ENCODE measurements around the gene ARHGEF1. TPM values are rescaled to one million over a fixed set of nuclear protein-coding genes. Genes with fewer than 3 reads are reported as not detected.

Gene ARHGEF1
- total RNA-seq, 2 experiments from 2014 or later: 1,019 to 1,047 TPM

GRCh38 chr19:41894350-41894749, 11.4 kb downstream of the ARHGEF1 start:
- Histone ChIP-seq H3K4me1 (ENCODE audit: insufficient read depth, low read length) (peaks cover 85% of the 10 kb centered on the region), H3K9me3 (ENCODE audit: control insufficient read depth in 1 of 2, insufficient read depth in 1 of 2, low read length in 2 of 2) (no peaks in the 10 kb centered on the region), H3K27ac (ENCODE audit: low read depth in 1 of 2, low read length in 2 of 2) (peak overlapping the region; percentile 24 to 60), H3K4me3 (ENCODE audit: low read length) (no peak overlapping the region), H3K27me3 (ENCODE audit: control insufficient read depth in 1 of 2, insufficient read depth in 2 of 2, low read length in 2 of 2) (no peaks in the 10 kb centered on the region), H3K36me3 (ENCODE audit: insufficient read depth, low read length) (peaks cover 90% of the 10 kb centered on the region)
- ATAC-seq (ENCODE audit: poor library complexity) (no peak), DNase-seq (no peak)
- no peak for TF ChIP-seq CTCF (IDR thresholded peaks at IDR 0.05)
- H3K4me3 Mint-ChIP-seq: no peak overlapping the region
- H3K27ac Mint-ChIP-seq: peak overlapping the region; percentile 76
- ChIA-PET CTCF (no interaction called here), POLR2A (no interaction called here)
- intact Hi-C loops (cut with DNase I, micrococcal nuclease): no loop called here
- peaks cover 83% of the 10 kb centered on the region for H3K36me3 Mint-ChIP-seq (ENCODE audit: low read depth)
- H3K9me3 Mint-ChIP-seq: no peaks in the 10 kb centered on the region
- H3K4me1 Mint-ChIP-seq (ENCODE audit: low read depth): peaks cover 57% of the 10 kb centered on the region
- H3K27me3 Mint-ChIP-seq: no peaks in the 10 kb centered on the region

- DNase-seq (no peak), ATAC-seq (ENCODE audit: poor library complexity) (peak; percentile 47)
- CTCF ChIA-PET: interaction anchor here (1.1 to 1.2 kb wide), 2 partner anchors 23 to 56 kb away, joined by 3 read pairs; no protein-coding TSS in a partner anchor
- intact Hi-C loops (cut with DNase I, micrococcal nuclease): no loop called here
- H3K9me3 ChIP-seq (ENCODE audit: control insufficient read depth in 1 of 2, insufficient read depth in 1 of 2, low read length in 2 of 2): no peaks in the 10 kb centered on the region
- Mint-ChIP-seq H3K9me3 (no peaks in the 10 kb centered on the region), H3K27me3 (no peaks in the 10 kb centered on the region), H3K27ac (peak overlapping the region; percentile 89), H3K4me3 (peak overlapping the region; percentile 68), H3K36me3 (ENCODE audit: low read depth) (peaks cover 83% of the 10 kb centered on the region), H3K4me1 (ENCODE audit: low read depth) (peaks cover 61% of the 10 kb centered on the region)
- no peaks in the 10 kb centered on the region for H3K27me3 ChIP-seq (ENCODE audit: control insufficient read depth in 1 of 2, insufficient read depth in 2 of 2, low read length in 2 of 2)
- H3K4me3 ChIP-seq (ENCODE audit: low read length): no peak overlapping the region
- POLR2A ChIA-PET: interaction anchor here (0.6 to 1.7 kb wide), 5 partner anchors 8 to 32 kb away, joined by 3 to 7 read pairs (median 4); partner anchors contain the start of gene ERFL
- H3K4me1 ChIP-seq (ENCODE audit: insufficient read depth, low read length): peaks cover 69% of the 10 kb centered on the region
- H3K27ac ChIP-seq (ENCODE audit: low read depth in 1 of 2, low read length in 2 of 2): peak overlapping the region; percentile 24 to 60
- TF ChIP-seq CTCF (IDR thresholded peaks at IDR 0.05): no peak
- peaks cover 88% of the 10 kb centered on the region for H3K36me3 ChIP-seq (ENCODE audit: insufficient read depth, low read length)
Observed at GRCh38 chr19:41895745-41896580, 13.0 kb downstream of the ARHGEF1 start.

GRCh38 chr19:41896581-41896942, 13.6 kb downstream of the ARHGEF1 start:
- H3K36me3 ChIP-seq (ENCODE audit: insufficient read depth, low read length): peaks cover 87% of the 10 kb centered on the region
- ATAC-seq (ENCODE audit: poor library complexity): peak; percentile 10
- no peaks in the 10 kb centered on the region for H3K27me3 ChIP-seq (ENCODE audit: control insufficient read depth in 1 of 2, insufficient read depth in 2 of 2, low read length in 2 of 2)
- H3K36me3 Mint-ChIP-seq (ENCODE audit: low read depth): peaks cover 81% of the 10 kb centered on the region
- POLR2A ChIA-PET: interaction anchor here (1.2 to 1.7 kb wide), 3 partner anchors 8 to 24 kb away, joined by 3 to 7 read pairs (median 6); no protein-coding TSS in a partner anchor
- peak overlapping the region in 1 of 2 donors; percentile 24 for H3K27ac ChIP-seq (ENCODE audit: low read depth in 1 of 2, low read length in 2 of 2)
- H3K4me1 Mint-ChIP-seq (ENCODE audit: low read depth): peaks cover 59% of the 10 kb centered on the region
- H3K9me3 Mint-ChIP-seq: no peaks in the 10 kb centered on the region
- peaks cover 65% of the 10 kb centered on the region for H3K4me1 ChIP-seq (ENCODE audit: insufficient read depth, low read length)
- no peak overlapping the region for H3K4me3 Mint-ChIP-seq
- no peak for TF ChIP-seq CTCF (IDR thresholded peaks at IDR 0.05)
- no peak for DNase-seq
- CTCF ChIA-PET: interaction anchor here (1.1 kb wide), 1 partner anchor 55 kb away, joined by 3 read pairs; no protein-coding TSS in a partner anchor
- intact Hi-C loops (cut with DNase I, micrococcal nuclease): no loop called here
- H3K4me3 ChIP-seq (ENCODE audit: low read length): no peak overlapping the region
- no peaks in the 10 kb centered on the region for H3K9me3 ChIP-seq (ENCODE audit: control insufficient read depth in 1 of 2, insufficient read depth in 1 of 2, low read length in 2 of 2)
- H3K27ac Mint-ChIP-seq: peak overlapping the region; percentile 89
- H3K27me3 Mint-ChIP-seq: no peaks in the 10 kb centered on the region

Data from CD4-positive, alpha-beta T cell (primary cell).